ENCODE data around the gene SCRN2. TPM values are rescaled to one million over a fixed set of nuclear protein-coding genes. Genes with fewer than 3 reads are reported as not detected.

Gene SCRN2
- total and polyA plus RNA-seq, 2 of the 8 experiments (the other 6 are each of a cell fraction or from before 2014, with no cell fraction given), result 24.4 to 42.3 TPM

GRCh38 chr17:47789611-47790561 is 51.2 kb downstream of the SCRN2 start (continued):
- TF ChIP-seq, protein P1, sequence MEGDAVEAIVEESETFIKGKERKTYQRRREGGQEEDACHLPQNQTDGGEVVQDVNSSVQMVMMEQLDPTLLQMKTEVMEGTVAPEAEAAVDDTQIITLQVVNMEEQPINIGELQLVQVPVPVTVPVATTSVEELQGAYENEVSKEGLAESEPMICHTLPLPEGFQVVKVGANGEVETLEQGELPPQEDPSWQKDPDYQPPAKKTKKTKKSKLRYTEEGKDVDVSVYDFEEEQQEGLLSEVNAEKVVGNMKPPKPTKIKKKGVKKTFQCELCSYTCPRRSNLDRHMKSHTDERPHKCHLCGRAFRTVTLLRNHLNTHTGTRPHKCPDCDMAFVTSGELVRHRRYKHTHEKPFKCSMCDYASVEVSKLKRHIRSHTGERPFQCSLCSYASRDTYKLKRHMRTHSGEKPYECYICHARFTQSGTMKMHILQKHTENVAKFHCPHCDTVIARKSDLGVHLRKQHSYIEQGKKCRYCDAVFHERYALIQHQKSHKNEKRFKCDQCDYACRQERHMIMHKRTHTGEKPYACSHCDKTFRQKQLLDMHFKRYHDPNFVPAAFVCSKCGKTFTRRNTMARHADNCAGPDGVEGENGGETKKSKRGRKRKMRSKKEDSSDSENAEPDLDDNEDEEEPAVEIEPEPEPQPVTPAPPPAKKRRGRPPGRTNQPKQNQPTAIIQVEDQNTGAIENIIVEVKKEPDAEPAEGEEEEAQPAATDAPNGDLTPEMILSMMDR (IDR thresholded peaks at IDR 0.05; ENCODE audit: control extremely low read depth in 1 of 3, insufficient read depth in 1 of 3, low read depth in 1 of 3, low read length in 3 of 3), result peak; percentile 52 to 59 (median 54)
- no peak for TF ChIP-seq JUN (IDR thresholded peaks at IDR 0.05; ENCODE audit: low read depth, low read length)
- TF ChIP-seq BCL11A (IDR thresholded peaks at IDR 0.05; ENCODE audit: low read depth in 2 of 2, low read length in 2 of 2), result no peak
- no peak for TF ChIP-seq EP300 (IDR thresholded peaks at IDR 0.05; ENCODE audit: borderline replicate concordance in 1 of 2, low read depth in 2 of 2, low read length in 2 of 2)
- TF ChIP-seq SIN3A (conservative IDR thresholded peaks at IDR 0.05 in 1 of 2, IDR thresholded peaks at IDR 0.05 in 1 of 2; ENCODE audit: low read depth in 1 of 2, low read length in 2 of 2), result 0 out of 4 replicates have a peak, but pooled peaks have one; percentile 14 to 31
- TF ChIP-seq POLR2AphosphoS5 (IDR thresholded peaks at IDR 0.05; ENCODE audit: low read depth, low read length), result 0 out of 2 replicates have a peak, but pooled peaks have one; percentile 24
- peak; percentile 37 for TF ChIP-seq RNF2 (IDR thresholded peaks at IDR 0.05; ENCODE audit: borderline replicate concordance, low read depth, low read length, missing control alignments, poor library complexity, severe bottlenecking)
- TF ChIP-seq MAFK (IDR thresholded peaks at IDR 0.05; ENCODE audit: low read depth, low read length), result no peak
- peak; percentile 60; the same call in 1 of the 2 replicates for TF ChIP-seq SUZ12 (IDR thresholded peaks at IDR 0.05; ENCODE audit: low read length)

Measured in H1 (cell line).